ENCODE data around the gene AKR7A3. TPM values are rescaled to one million over a fixed set of nuclear protein-coding genes. Genes with fewer than 3 reads are reported as not detected.

Gene AKR7A3
- total RNA-seq, 2 donors from 2014 or later, result 97.0 to 119 TPM

DNA sequence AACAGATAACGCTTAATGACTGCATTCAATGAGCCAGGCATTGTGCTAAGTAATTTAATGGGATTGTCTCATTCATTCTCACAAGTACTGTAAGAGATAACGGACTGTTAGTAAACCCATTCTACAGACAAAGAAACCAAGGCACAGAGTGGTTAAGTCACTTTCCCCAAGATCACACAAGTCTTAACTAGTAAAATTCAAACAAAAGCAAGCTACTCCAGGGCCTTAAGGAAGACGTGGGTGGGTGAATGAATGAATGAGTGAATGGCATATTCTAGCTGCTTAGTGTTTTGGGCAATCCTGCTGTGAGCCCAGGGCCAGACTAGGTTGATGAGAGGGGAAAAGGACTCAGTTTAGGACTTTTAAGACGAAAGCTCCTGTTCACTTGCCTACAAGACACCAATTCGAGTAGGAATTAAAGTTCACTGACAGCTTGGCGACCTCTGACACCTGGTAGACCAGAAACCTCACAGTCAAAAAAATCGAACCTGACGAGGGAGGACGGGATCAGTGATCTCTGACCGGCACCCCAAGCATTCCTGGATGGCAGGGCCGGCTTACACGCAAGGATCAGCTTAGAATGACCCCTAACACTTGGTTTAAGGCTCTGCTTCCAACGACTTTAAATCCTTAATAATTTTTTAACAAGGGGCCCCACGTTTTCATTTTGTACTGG is 37.8 kb downstream of the AKR7A3 start:
- H3K9ac ChIP-seq (ENCODE audit: low read depth in 2 of 2, low read length in 2 of 2), result peak overlapping the region; percentile 91 to 97
- H3K27ac ChIP-seq, result peak overlapping the region; percentile 96
- H3K36me3 ChIP-seq, result no peaks in the 10 kb centered on the region
- intact Hi-C loops (cut with DNase I), result no loop called here
- TF ChIP-seq, protein P1, sequence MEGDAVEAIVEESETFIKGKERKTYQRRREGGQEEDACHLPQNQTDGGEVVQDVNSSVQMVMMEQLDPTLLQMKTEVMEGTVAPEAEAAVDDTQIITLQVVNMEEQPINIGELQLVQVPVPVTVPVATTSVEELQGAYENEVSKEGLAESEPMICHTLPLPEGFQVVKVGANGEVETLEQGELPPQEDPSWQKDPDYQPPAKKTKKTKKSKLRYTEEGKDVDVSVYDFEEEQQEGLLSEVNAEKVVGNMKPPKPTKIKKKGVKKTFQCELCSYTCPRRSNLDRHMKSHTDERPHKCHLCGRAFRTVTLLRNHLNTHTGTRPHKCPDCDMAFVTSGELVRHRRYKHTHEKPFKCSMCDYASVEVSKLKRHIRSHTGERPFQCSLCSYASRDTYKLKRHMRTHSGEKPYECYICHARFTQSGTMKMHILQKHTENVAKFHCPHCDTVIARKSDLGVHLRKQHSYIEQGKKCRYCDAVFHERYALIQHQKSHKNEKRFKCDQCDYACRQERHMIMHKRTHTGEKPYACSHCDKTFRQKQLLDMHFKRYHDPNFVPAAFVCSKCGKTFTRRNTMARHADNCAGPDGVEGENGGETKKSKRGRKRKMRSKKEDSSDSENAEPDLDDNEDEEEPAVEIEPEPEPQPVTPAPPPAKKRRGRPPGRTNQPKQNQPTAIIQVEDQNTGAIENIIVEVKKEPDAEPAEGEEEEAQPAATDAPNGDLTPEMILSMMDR (IDR thresholded peaks at IDR 0.05), result no peak
- no peaks in the 10 kb centered on the region for H3K27me3 ChIP-seq
- H3K4me1 ChIP-seq, result peaks cover 20% of the 10 kb centered on the region
- no peak for DNase-seq
- H3K4me3 ChIP-seq, result peak overlapping the region; percentile 95
- H3K9me3 ChIP-seq, result no peaks in the 10 kb centered on the region

DNA sequence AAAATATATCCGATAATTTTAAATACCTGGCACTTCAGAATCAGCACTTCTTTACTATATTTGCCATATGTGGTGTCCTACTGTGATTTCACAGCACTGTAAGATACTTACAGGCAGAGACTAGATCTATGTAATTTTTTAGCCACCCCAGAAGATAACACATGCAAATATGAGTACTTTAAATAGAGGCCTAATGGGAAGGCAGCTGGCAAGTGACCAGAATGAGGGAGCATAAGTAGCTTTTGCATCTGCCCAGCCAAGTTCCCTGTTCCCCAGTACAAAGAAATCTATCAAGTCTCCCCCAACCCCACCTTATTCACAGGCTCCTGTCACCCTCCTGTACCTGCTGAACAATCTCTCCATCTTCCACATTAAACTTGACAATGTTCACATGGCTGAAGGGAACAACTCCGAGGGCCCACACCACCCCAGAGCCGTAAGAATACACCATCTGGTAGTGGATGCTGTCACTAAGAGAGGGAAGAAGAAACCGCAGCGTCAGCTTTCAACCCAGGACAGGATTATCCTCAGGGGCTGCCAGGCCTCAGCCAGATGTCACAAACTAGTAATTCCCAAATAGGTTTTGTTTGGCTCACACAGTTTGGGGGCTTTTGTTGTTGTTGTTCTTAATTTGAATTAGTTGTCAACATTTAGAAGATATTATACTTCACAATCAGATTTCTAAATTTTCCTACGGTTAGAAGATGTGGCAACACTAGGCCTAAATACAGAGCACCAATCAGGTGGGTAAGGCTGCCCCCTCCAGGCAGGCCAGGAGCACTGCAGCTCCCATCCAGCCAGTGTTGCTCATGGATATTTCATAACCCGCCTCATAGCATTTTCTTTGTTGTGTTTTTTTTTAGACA is 47.7 kb downstream of the AKR7A3 start:
- DNase-seq, result peak; percentile 60
- intact Hi-C loops (cut with DNase I), result loop anchor here (5.0 kb wide), 1 partner anchor 64 kb away; no protein-coding TSS in a partner anchor
- H3K9me3 ChIP-seq, result no peaks in the 10 kb centered on the region
- H3K4me1 ChIP-seq, result no peaks in the 10 kb centered on the region
- no peaks in the 10 kb centered on the region for H3K27me3 ChIP-seq
- H3K4me3 ChIP-seq, result no peak overlapping the region
- peaks cover 33% of the 10 kb centered on the region for H3K36me3 ChIP-seq
- no peak overlapping the region for H3K27ac ChIP-seq
- peak overlapping the region; percentile 1 to 40 for H3K9ac ChIP-seq (ENCODE audit: low read depth in 2 of 2, low read length in 2 of 2)
- TF ChIP-seq, protein P1 (IDR thresholded peaks at IDR 0.05), result peak; percentile 99

DNA sequence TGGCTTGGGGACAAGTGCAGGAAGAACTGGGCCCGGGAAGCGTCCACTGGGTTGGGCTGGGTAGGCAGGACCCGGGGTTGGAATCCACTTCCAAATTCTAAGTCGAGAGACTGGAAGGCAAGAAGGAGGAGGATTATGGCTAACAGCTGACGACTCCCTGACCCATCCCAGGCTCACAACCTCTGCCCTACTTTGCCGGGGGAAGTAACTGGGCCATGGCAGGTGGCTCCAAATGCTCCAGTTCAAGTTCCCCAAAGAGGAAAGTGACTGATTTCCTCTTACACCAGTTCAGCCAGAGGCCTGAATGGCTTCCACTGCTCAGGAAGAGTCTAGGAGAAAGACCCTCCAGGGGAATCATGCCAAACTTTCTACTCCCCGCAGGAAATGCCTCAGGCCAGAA is 48.7 kb downstream of the AKR7A3 start:
- no peaks in the 10 kb centered on the region for H3K4me1 ChIP-seq
- H3K9me3 ChIP-seq, result no peaks in the 10 kb centered on the region
- no peaks in the 10 kb centered on the region for H3K27me3 ChIP-seq
- no peak overlapping the region for H3K9ac ChIP-seq (ENCODE audit: low read depth in 2 of 2, low read length in 2 of 2)
- H3K36me3 ChIP-seq, result peaks cover 33% of the 10 kb centered on the region
- intact Hi-C loops (cut with DNase I), result loop anchor here (5.0 to 10.0 kb wide), 2 partner anchors 63 to 335 kb away; partner anchors contain the start of gene ALDH4A1
- H3K27ac ChIP-seq, result no peak overlapping the region
- TF ChIP-seq, protein P1 (IDR thresholded peaks at IDR 0.05), result no peak
- no peak overlapping the region for H3K4me3 ChIP-seq
- no peak for DNase-seq

DNA sequence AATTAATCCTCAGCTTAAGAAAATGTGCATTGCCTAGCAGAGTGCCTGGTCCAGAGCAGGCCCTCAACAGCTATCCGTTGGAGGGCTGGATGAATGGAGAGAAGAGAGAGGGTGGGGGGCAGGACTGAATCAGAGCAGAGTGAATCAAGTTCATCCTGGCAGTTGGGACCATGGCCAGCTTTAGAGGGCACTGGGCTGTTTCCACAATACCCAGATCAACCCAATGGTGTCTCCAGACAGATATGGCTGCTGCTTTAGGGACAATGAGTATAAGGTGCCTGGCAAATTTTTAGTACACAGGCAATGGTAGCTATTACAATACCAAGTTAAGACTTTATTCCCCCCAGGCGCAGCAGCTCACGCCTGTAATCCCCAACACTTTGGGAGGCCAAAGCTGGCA is 54.3 kb downstream of the AKR7A3 start:
- H3K36me3 ChIP-seq, result peaks cover 26% of the 10 kb centered on the region
- H3K4me1 ChIP-seq, result peaks cover 4% of the 10 kb centered on the region
- H3K9ac ChIP-seq (ENCODE audit: low read depth in 2 of 2, low read length in 2 of 2), result no peak overlapping the region
- H3K27me3 ChIP-seq, result no peaks in the 10 kb centered on the region
- H3K9me3 ChIP-seq, result no peaks in the 10 kb centered on the region
- H3K27ac ChIP-seq, result no peak overlapping the region
- H3K4me3 ChIP-seq, result no peak overlapping the region
- intact Hi-C loops (cut with DNase I), result loop anchor here (10.0 kb wide), 1 partner anchor 329 kb away; the partner anchor contains the start of gene ALDH4A1
- TF ChIP-seq, protein P1 (IDR thresholded peaks at IDR 0.05), result no peak
- no peak for DNase-seq

Other genes with a start within 250 kb of the AKR7A3 start
- 100 to 1,000 TPM in 1 of 2 donors, 10 to 100 TPM in 1; 97.7 to 114 TPM for gene UBR4, start 78.5 kb downstream of the AKR7A3 start, total RNA-seq
- gene EMC1, start 37.2 kb downstream of the AKR7A3 start, total RNA-seq, result 10 to 100 TPM; 35.3 to 51.1 TPM
- gene MRTO4, start 37.0 kb downstream of the AKR7A3 start, total RNA-seq, result 10 to 100 TPM; 12.7 to 46.0 TPM
- 100 to 1,000 TPM; 112 to 129 TPM for gene AKR7A2, start 23.4 kb upstream of the AKR7A3 start, total RNA-seq
- gene SLC66A1, start 23.6 kb upstream of the AKR7A3 start, total RNA-seq, result 10 to 100 TPM; 10.6 to 13.1 TPM
- 100 to 1,000 TPM; 397 to 407 TPM for gene CAPZB, start 196.8 kb upstream of the AKR7A3 start, total RNA-seq